ENCODE measurements around the gene LCA5. TPM values are rescaled to one million over a fixed set of nuclear protein-coding genes. Genes with fewer than 3 reads are reported as not detected.

The LCA5 gene
- total RNA-seq, 1 experiment from 2014 or later, result 7.0 TPM

- Histone ChIP-seq H3K4me1 (ENCODE audit: control insufficient read depth, insufficient read depth, low read length) (peaks cover 14% of the 10 kb centered on the region), H3K27me3 (ENCODE audit: control insufficient read depth, insufficient read depth, low read length) (no peaks in the 10 kb centered on the region), H3K27ac (ENCODE audit: low read length) (no peak overlapping the region), H3K9me3 (ENCODE audit: control insufficient read depth, insufficient read depth, low read depth, low read length) (no peaks in the 10 kb centered on the region), H3K36me3 (ENCODE audit: control insufficient read depth, insufficient read depth, low read length) (no peaks in the 10 kb centered on the region; the same call in 1 of the 2 replicates), H3K4me3 (ENCODE audit: low read depth in 2 of 2, low read length in 2 of 2) (no peak overlapping the region)
- TF ChIP-seq REST (IDR thresholded peaks at IDR 0.05; ENCODE audit: insufficient read depth in 1 of 2, low read depth in 2 of 2, low read length in 1 of 2) (no peak), SIN3A (IDR thresholded peaks at IDR 0.05; ENCODE audit: borderline replicate concordance, insufficient read depth, low read depth, low read length) (no peak), POLR2AphosphoS5 (IDR thresholded peaks at IDR 0.05; ENCODE audit: low read depth, low read length) (no peak), CTCF (IDR thresholded peaks at IDR 0.05) (no peak), TCF7L2 (IDR thresholded peaks at IDR 0.05; ENCODE audit: low read depth, low read length) (no peak)
- ATAC-seq (no peak), DNase-seq (ENCODE audit: low read depth, low spot score) (no peak)
- BruUV-seq (replicated peaks), result no TSS peak
- ChIA-PET CTCF (no interaction called here), POLR2A (no interaction called here)
- intact Hi-C loops (cut with micrococcal nuclease; ENCODE audit: unreplicated experiment), result no loop called here
- in situ Hi-C loops (cut with HindIII; ENCODE audit: low pct_unique_long_range_greater_than_20kb, low sequenced_read_pairs), result no loop called here
Observed at GRCh38 chr6:79520534-79520933, 16.7 kb downstream of the LCA5 start.

GRCh38 chr6:79518842-79519241 lies 18.4 kb downstream of the LCA5 start:
- ChIA-PET CTCF (no interaction called here), POLR2A (no interaction called here)
- in situ Hi-C loops (cut with HindIII; ENCODE audit: low pct_unique_long_range_greater_than_20kb, low sequenced_read_pairs), result no loop called here
- no peaks in the 10 kb centered on the region; the same call in 1 of the 2 replicates for H3K36me3 ChIP-seq (ENCODE audit: control insufficient read depth, insufficient read depth, low read length)
- DNase-seq (ENCODE audit: low read depth, low spot score) (no peak), ATAC-seq (no peak)
- no peak overlapping the region for H3K4me3 ChIP-seq (ENCODE audit: low read depth in 2 of 2, low read length in 2 of 2)
- no peaks in the 10 kb centered on the region for H3K9me3 ChIP-seq (ENCODE audit: control insufficient read depth, insufficient read depth, low read depth, low read length)
- intact Hi-C loops (cut with micrococcal nuclease; ENCODE audit: unreplicated experiment), result no loop called here
- BruUV-seq (replicated peaks), result no TSS peak
- no peaks in the 10 kb centered on the region; the same call in 1 of the 2 replicates for H3K4me1 ChIP-seq (ENCODE audit: control insufficient read depth, insufficient read depth, low read length)
- no peaks in the 10 kb centered on the region for H3K27me3 ChIP-seq (ENCODE audit: control insufficient read depth, insufficient read depth, low read length)
- no peak overlapping the region for H3K27ac ChIP-seq (ENCODE audit: low read length)
- no peak for TF ChIP-seq CTCF (IDR thresholded peaks at IDR 0.05)
- no peak for TF ChIP-seq TCF7L2 (IDR thresholded peaks at IDR 0.05; ENCODE audit: low read depth, low read length)
- TF ChIP-seq SIN3A (IDR thresholded peaks at IDR 0.05; ENCODE audit: borderline replicate concordance, insufficient read depth, low read depth, low read length), result no peak
- no peak for TF ChIP-seq REST (IDR thresholded peaks at IDR 0.05; ENCODE audit: insufficient read depth in 1 of 2, low read depth in 2 of 2, low read length in 1 of 2)
- TF ChIP-seq POLR2AphosphoS5 (IDR thresholded peaks at IDR 0.05; ENCODE audit: low read depth, low read length), result no peak
